ENCODE data around the gene GPR152.

- TF ChIP-seq, protein P1, sequence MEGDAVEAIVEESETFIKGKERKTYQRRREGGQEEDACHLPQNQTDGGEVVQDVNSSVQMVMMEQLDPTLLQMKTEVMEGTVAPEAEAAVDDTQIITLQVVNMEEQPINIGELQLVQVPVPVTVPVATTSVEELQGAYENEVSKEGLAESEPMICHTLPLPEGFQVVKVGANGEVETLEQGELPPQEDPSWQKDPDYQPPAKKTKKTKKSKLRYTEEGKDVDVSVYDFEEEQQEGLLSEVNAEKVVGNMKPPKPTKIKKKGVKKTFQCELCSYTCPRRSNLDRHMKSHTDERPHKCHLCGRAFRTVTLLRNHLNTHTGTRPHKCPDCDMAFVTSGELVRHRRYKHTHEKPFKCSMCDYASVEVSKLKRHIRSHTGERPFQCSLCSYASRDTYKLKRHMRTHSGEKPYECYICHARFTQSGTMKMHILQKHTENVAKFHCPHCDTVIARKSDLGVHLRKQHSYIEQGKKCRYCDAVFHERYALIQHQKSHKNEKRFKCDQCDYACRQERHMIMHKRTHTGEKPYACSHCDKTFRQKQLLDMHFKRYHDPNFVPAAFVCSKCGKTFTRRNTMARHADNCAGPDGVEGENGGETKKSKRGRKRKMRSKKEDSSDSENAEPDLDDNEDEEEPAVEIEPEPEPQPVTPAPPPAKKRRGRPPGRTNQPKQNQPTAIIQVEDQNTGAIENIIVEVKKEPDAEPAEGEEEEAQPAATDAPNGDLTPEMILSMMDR (conservative IDR thresholded peaks at IDR 0.05; ENCODE audit: low read length), result no peak
- TF ChIP-seq EZH2phosphoT487 (IDR thresholded peaks at IDR 0.05; ENCODE audit: borderline replicate concordance, low read depth, low read length), result no peak
These were observed 17.4 kb downstream of the GPR152 start for GRCh38 chr11:67435031-67435726.
